Endothelial cell of umbilical vein (primary cell): Measurements from ENCODE around the gene PLCG2. TPM values are rescaled to one million over a fixed set of nuclear protein-coding genes. Genes with fewer than 3 reads are reported as not detected.

Experiments used
- BruUV-seq: library from RNA; stranded (reverse); fragments of 400-500 nt; replicated peaks from 2 replicates; lab custom pipeline; 2021; lab: Mats Ljungman, UMichigan
- CTCF ChIA-PET: fragments of 300-600, 350-600 bp; sonication (Branson Sonifier 250); formaldehyde crosslinking; loops from one replicate; lab custom pipeline; 2021; ENCODE audit warnings: antibody characterized with exemption, inconsistent platforms; lab: Charles Lee
- POLR2A ChIA-PET: fragments of 300-600, 350-600 bp; sonication (Branson Sonifier 250); formaldehyde crosslinking; loops from one replicate; lab custom pipeline; 2021; ENCODE audit warnings: antibody characterized with exemption, inconsistent platforms; lab: Charles Lee
- DNase-seq: peaks from one replicate; pipeline ENCODE4 v3.0.0-alpha.2; 2011; ENCODE audit warnings: low read depth, low spot score
- FAIRE-seq: peaks from 2 replicates; lab custom pipeline; 2011; peaks lifted over from hg19 to GRCh38; lab: Jason Lieb, UNC
- H2AFZ ChIP-seq: 2 replicates; pipeline ENCODE4 v1.6.0; 2012; ENCODE audit warnings: low read depth, low read length, control low read depth, inconsistent platforms
- H3K27ac ChIP-seq: 2 replicates; pipeline ENCODE4 v1.5.1; 2011; ENCODE audit warnings: low read depth, mild to moderate bottlenecking, control low read depth, low read length, moderate library complexity; ENCODE audit not compliant: insufficient read depth
- H3K27me3 ChIP-seq, 2 experiments: 2 replicates each; pipeline versions ENCODE4 v1.6.0 to v1.6.1; 2011; ENCODE audit warnings: low read length in 2 of 2, mixed read lengths in 1 of 2; ENCODE audit not compliant: control insufficient read depth in 2 of 2, insufficient read depth in 2 of 2
- H3K36me3 ChIP-seq, 2 experiments: 2 replicates in 1 of 2; 3 replicates in 1 of 2; pipeline ENCODE4 v1.5.1; 2011; ENCODE audit warnings: low read length in 2 of 2, mild to moderate bottlenecking in 1 of 2, moderate library complexity in 1 of 2; ENCODE audit not compliant: control insufficient read depth in 2 of 2, insufficient read depth in 2 of 2; ENCODE audit errors: extremely low read depth in 1 of 2
- H3K4me1 ChIP-seq: 3 replicates; pipeline ENCODE4 v1.5.1; 2011; ENCODE audit warnings: mild to moderate bottlenecking, low read length; ENCODE audit not compliant: control insufficient read depth, insufficient read depth; ENCODE audit errors: extremely low read depth
- H3K4me2 ChIP-seq: 2 replicates; pipeline ENCODE4 v1.6.1; 2011; ENCODE audit warnings: low read length, control low read depth, mixed read lengths; ENCODE audit not compliant: insufficient read depth
- H3K4me3 ChIP-seq, 3 experiments: fragments of 200-600 bp in 1 of 3; sonication (generic), shearing (Covaris generic) in 1 of 3; replicated peaks in 1 of 3; 2 replicates each; pipeline ENCODE4 v1.5.1; 2011 to 2016; ENCODE audit warnings: control low read depth in 3 of 3, low read length in 3 of 3, mild to moderate bottlenecking in 2 of 3, inconsistent platforms in 1 of 3, low read depth in 1 of 3, moderate library complexity in 1 of 3; ENCODE audit not compliant: insufficient read depth in 1 of 3
- H3K79me2 ChIP-seq: 2 replicates; pipeline ENCODE4 v1.6.0; 2012; ENCODE audit warnings: low read length, inconsistent platforms; ENCODE audit not compliant: control insufficient read depth, insufficient read depth
- H3K9ac ChIP-seq: replicated peaks from 2 replicates; pipeline ENCODE3; 2011; ENCODE audit warnings: low read length, control low read depth; ENCODE audit not compliant: insufficient read depth; ENCODE audit errors: extremely low read depth
- H3K9me1 ChIP-seq: replicated peaks from 3 replicates; pipeline ENCODE4 v1.6.0; 2011; ENCODE audit warnings: mild to moderate bottlenecking, low read length; ENCODE audit not compliant: control insufficient read depth, insufficient read depth; ENCODE audit errors: extremely low read depth
- H3K9me3 ChIP-seq: replicated peaks from 2 replicates; pipeline ENCODE4 v1.5.1; 2012; ENCODE audit warnings: low read length, inconsistent platforms; ENCODE audit not compliant: control insufficient read depth, insufficient read depth
- H4K20me1 ChIP-seq: replicated peaks from 2 replicates; pipeline ENCODE3; 2011; ENCODE audit warnings: mild to moderate bottlenecking, low read length; ENCODE audit not compliant: control insufficient read depth, insufficient read depth; ENCODE audit errors: extremely low read depth
- EZH2 ChIP-seq: IDR thresholded peaks from 2 replicates; pipeline ENCODE4 v1.6.1; 2012; ENCODE audit warnings: borderline replicate concordance, low read depth, mild to moderate bottlenecking, moderate library complexity, low read length, inconsistent platforms; ENCODE audit not compliant: severe bottlenecking
- FOS ChIP-seq: IDR thresholded peaks from 2 replicates; pipeline ENCODE4 v1.6.1; 2011; ENCODE audit warnings: mild to moderate bottlenecking, low read length, moderate library complexity, borderline replicate concordance; ENCODE audit not compliant: insufficient read depth
- GATA2 ChIP-seq: IDR thresholded peaks from 2 replicates; pipeline ENCODE4 v1.7.0; 2011; ENCODE audit warnings: low read depth, mild to moderate bottlenecking, moderate library complexity, mixed read lengths, low read length; ENCODE audit not compliant: insufficient read length, insufficient read depth
- JUN ChIP-seq: IDR thresholded peaks from 2 replicates; pipeline ENCODE4 v1.6.1; 2011; ENCODE audit warnings: borderline replicate concordance, low read depth; ENCODE audit not compliant: insufficient read length, insufficient read depth
- MYC ChIP-seq: IDR thresholded peaks from one replicate; pipeline ENCODE4 v1.6.1; 2011; ENCODE audit warnings: mild to moderate bottlenecking, low read depth, low read length
- POLR2A ChIP-seq: IDR thresholded peaks from 2 replicates; pipeline ENCODE4 v1.6.1; 2012; ENCODE audit warnings: low read depth, mild to moderate bottlenecking, control low read depth, low read length
- POLR2AphosphoS5 ChIP-seq: IDR thresholded peaks from 2 replicates; pipeline ENCODE4 v1.6.1; 2012; ENCODE audit warnings: low read depth, mild to moderate bottlenecking, control low read depth, low read length, moderate library complexity; ENCODE audit not compliant: insufficient read depth
- dilution Hi-C: fragments of 300-500 bp; cut with MboI; formaldehyde crosslinking; loops from one replicate; pipeline ENCODE4 v1.15.0; 2019; ENCODE audit warnings: low sequenced_read_pairs; ENCODE audit not compliant: extremely low pct_ligation_motif_present
- intact Hi-C: fragments of 100-400 bp; cut with micrococcal nuclease; formaldehyde crosslinking; loops from one replicate; pipeline ENCODE4 v1.10.0; 2022
- polyA plus RNA-seq, 4 experiments: library from polyadenylated mRNA; depleted of rRNA in 3 of 4; stranded (reverse) in 3 of 4; unstranded in 1 of 4; fragments of >200 nt; gene quantifications; 2 replicates each; pipeline versions ENCODE4 v1.2.1 to v1.2.3, GENCODE V29; 2011 to 2012; ENCODE audit warnings: missing spikeins in 1 of 4
- total RNA-seq: library from RNA; stranded (reverse); gene quantifications from 2 replicates; pipeline ENCODE4 v1.2.3, GENCODE V29; 2021
- TF ChIP-seq, protein P1 (sequence below): IDR thresholded peaks from 2 replicates; pipeline ENCODE4 v1.6.1; 2011; ENCODE audit not compliant: insufficient read depth, insufficient read length
- TF ChIP-seq, protein P2 (sequence below), 2 donors: IDR thresholded peaks; 1 replicate in 1 of 2; 2 replicates in 1 of 2; pipeline ENCODE4 v1.5.1; 2011; ENCODE audit warnings: low read length in 2 of 2, mild to moderate bottlenecking in 2 of 2, moderate library complexity in 2 of 2, control low read depth in 1 of 2, inconsistent platforms in 1 of 2, low read depth in 1 of 2; ENCODE audit not compliant: insufficient read depth in 1 of 2; ENCODE audit errors: extremely low read depth in 1 of 2

The PLCG2 gene
- total and polyA plus RNA-seq, 2 donors (not counting 3 experiments of a cell fraction or from before 2014, with no cell fraction given) = 10.8 to 13.6 TPM

DNA sequence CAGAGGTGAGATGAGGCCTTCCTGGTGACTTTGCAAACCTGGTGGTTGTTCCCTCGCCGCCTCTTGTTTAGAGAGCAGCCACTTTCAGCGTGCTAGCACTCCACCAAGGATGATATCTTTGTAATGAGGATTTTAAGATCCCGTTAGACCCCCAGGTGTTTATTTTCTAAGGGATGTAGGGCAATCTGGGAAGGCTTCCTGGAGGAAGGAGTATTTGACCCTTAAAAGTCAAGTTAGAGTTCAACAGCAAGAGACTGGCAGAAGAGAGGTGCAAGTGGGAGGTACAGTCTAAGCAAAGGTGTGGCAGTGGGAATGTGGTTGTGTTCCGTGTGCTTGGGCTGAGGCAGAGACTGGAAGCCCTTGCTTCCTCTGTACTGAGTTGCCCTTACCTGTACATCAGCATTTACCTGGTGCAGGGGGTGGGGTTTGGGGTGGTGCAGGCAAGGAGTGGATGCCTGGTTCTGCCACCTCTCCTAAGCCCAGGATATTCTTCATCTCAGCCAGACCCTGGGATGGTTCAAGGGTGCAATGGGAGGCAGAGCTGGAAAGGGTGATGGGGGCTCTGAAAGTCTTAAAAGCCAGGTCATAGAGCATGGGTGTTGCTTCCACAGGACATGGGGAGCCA is 148.6 kb downstream of the PLCG2 start:
- Histone ChIP-seq H3K27ac (no peak overlapping the region), H3K9me1 (no peaks in the 10 kb centered on the region), H3K9ac (no peak overlapping the region), H3K4me2 (no peak overlapping the region), H3K27me3 (no peaks in the 10 kb centered on the region), H3K4me1 (no peaks in the 10 kb centered on the region), H3K9me3 (no peaks in the 10 kb centered on the region), H3K36me3 (no peaks in the 10 kb centered on the region), H3K79me2 (no peaks in the 10 kb centered on the region), H3K4me3 (no peak overlapping the region), H4K20me1 (no peaks in the 10 kb centered on the region), H2AFZ (no peak overlapping the region)
- intact Hi-C loops = no loop called here
- no peak for FAIRE-seq
- DNase-seq = no peak
- dilution Hi-C loops = no loop called here
- CTCF ChIA-PET = interaction anchor here (1.7 kb wide), 1 partner anchor 38 kb away, joined by 4 read pairs; no protein-coding TSS in a partner anchor
- POLR2A ChIA-PET = no interaction called here
- no TSS peak for BruUV-seq
- TF ChIP-seq EZH2 = no peak
- TF ChIP-seq GATA2 = no peak
- TF ChIP-seq, protein P1, sequence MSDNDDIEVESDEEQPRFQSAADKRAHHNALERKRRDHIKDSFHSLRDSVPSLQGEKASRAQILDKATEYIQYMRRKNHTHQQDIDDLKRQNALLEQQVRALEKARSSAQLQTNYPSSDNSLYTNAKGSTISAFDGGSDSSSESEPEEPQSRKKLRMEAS = no peak
- no peak for TF ChIP-seq JUN
- no peak for TF ChIP-seq MYC
- TF ChIP-seq FOS = no peak
- no peak for TF ChIP-seq POLR2A
- TF ChIP-seq, protein P2, sequence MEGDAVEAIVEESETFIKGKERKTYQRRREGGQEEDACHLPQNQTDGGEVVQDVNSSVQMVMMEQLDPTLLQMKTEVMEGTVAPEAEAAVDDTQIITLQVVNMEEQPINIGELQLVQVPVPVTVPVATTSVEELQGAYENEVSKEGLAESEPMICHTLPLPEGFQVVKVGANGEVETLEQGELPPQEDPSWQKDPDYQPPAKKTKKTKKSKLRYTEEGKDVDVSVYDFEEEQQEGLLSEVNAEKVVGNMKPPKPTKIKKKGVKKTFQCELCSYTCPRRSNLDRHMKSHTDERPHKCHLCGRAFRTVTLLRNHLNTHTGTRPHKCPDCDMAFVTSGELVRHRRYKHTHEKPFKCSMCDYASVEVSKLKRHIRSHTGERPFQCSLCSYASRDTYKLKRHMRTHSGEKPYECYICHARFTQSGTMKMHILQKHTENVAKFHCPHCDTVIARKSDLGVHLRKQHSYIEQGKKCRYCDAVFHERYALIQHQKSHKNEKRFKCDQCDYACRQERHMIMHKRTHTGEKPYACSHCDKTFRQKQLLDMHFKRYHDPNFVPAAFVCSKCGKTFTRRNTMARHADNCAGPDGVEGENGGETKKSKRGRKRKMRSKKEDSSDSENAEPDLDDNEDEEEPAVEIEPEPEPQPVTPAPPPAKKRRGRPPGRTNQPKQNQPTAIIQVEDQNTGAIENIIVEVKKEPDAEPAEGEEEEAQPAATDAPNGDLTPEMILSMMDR (IDR thresholded peaks at IDR 0.05; ENCODE audit: extremely low read depth in 1 of 2, insufficient read depth in 1 of 2, low read depth in 1 of 2, low read length in 2 of 2) = no peak
- TF ChIP-seq POLR2AphosphoS5 = no peak
